CD4-positive, alpha-beta T cell treated with Interleukin-15 for 1 hour (primary cell): Measurements from ENCODE around the gene PALM.
A peak's percentile ranks its signal among the peaks of the same experiment; 100 is the strongest.

Experiments
- DNase-seq: peaks from one replicate; pipeline ENCODE4 v3.0.0-alpha.2; 2020

Gene PALM

GRCh38 chr19:755063-755462 lies 46.3 kb downstream of the PALM start:
- no peak for DNase-seq

- DNase-seq = no peak
These were observed 47.5 kb downstream of the PALM start for GRCh38 chr19:756236-756635.

GRCh38 chr19:756821-757688 lies 48.3 kb downstream of the PALM start:
- DNase-seq = no peak

- no peak for DNase-seq
These were observed 49.3 kb downstream of the PALM start for GRCh38 chr19:757811-758668.

GRCh38 chr19:763181-763580 lies 54.4 kb downstream of the PALM start:
- no peak for DNase-seq

GRCh38 chr19:763869-764268 lies 55.1 kb downstream of the PALM start:
- no peak for DNase-seq

GRCh38 chr19:764301-764700 lies 55.6 kb downstream of the PALM start:
- DNase-seq = no peak

- DNase-seq = no peak
These were observed 56.5 kb downstream of the PALM start for GRCh38 chr19:765179-765738.

- DNase-seq = no peak
These were observed 59.7 kb downstream of the PALM start for GRCh38 chr19:768424-768823.

- no peak for DNase-seq
These were observed 60.9 kb downstream of the PALM start for GRCh38 chr19:769616-770015.

- peak; percentile 34 for DNase-seq
These were observed 62.6 kb downstream of the PALM start for GRCh38 chr19:771332-771785.

GRCh38 chr19:772063-772462 lies 63.3 kb downstream of the PALM start:
- DNase-seq = no peak

- no peak for DNase-seq
These were observed 64.1 kb downstream of the PALM start for GRCh38 chr19:772730-773436.

- no peak for DNase-seq
These were observed 67.8 kb downstream of the PALM start for GRCh38 chr19:776549-776948.

GRCh38 chr19:778910-779653 lies 70.3 kb downstream of the PALM start:
- no peak for DNase-seq

- DNase-seq = no peak
These were observed 72.2 kb downstream of the PALM start for GRCh38 chr19:780935-781334.

GRCh38 chr19:781800-782184 lies 73.1 kb downstream of the PALM start:
- DNase-seq = no peak

- no peak for DNase-seq
These were observed 73.6 kb downstream of the PALM start for GRCh38 chr19:782185-782877.

- DNase-seq = no peak
These were observed 74.3 kb downstream of the PALM start for GRCh38 chr19:782878-783668.

GRCh38 chr19:784541-784940 lies 75.8 kb downstream of the PALM start:
- DNase-seq = no peak

- no peak for DNase-seq
These were observed 78.8 kb downstream of the PALM start for GRCh38 chr19:787536-787935.
